DMS153 treated with DMSO at 0.1 percent for 48 hours (cell line): ENCODE data around the gene LRRC14B.
"Not testable (repeated sequence)": the region's sequence is repeated elsewhere in the genome, so short reads cannot be mapped to it uniquely, and the experiment has no call there.

Source experiments
- DNase-seq: peaks from one replicate; lab custom pipeline; 2025; ENCODE audit not compliant: unreplicated experiment; lab: John Stamatoyannopoulos, UW

Gene LRRC14B

DNA sequence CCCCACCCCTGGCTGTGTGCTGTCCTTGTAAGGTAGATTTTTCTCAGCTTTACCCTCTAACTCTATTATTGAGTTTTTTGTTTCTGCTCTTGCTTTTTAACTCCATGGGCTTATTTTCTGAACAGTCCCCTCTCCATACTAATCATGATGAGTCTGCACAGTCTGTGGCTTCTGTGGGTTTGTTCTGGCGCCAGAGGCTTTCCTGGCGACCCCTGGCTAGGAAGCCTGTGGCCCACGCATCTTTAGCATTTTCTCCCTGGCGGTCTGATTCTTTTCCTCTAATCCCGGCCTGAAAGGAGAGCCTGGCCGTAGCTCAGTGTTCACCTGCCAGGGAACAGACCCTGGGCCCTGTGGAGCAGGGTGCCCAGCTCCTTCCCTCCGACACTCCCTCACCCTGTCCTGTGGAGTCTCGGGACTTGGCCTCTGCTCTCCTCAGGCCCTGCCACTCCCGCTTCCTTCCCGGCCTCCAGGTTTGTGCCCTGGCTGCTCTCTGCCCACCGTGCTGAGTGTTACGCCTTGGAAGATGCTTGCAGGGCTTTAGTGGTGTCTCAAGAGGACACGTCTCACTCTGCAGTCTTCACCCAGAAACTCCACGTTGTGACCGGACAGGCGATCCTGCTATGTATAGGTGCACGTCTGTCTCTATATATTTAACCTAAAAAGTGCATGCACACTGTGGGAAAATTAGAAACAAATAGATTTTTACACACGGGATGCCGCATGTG is 31.7 kb upstream of the LRRC14B start:
- no peak for DNase-seq

DNA sequence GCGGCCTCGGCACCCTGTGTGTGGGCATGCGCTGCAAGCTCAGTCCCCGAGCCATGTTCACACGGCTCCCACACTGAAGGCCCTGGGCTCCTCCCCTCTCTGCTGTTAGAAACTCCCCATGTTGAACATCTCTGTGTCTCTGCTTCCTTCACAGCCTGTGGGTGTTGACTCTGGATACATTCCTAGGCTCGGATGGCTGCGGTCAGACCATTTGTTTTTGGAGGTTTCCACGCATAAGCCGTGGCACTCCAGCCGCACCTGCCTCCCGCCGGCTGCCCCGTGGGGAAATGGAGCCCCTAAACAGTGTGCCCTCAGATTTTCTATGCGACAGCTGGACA is 31.2 kb upstream of the LRRC14B start:
- DNase-seq: no peak

DNA sequence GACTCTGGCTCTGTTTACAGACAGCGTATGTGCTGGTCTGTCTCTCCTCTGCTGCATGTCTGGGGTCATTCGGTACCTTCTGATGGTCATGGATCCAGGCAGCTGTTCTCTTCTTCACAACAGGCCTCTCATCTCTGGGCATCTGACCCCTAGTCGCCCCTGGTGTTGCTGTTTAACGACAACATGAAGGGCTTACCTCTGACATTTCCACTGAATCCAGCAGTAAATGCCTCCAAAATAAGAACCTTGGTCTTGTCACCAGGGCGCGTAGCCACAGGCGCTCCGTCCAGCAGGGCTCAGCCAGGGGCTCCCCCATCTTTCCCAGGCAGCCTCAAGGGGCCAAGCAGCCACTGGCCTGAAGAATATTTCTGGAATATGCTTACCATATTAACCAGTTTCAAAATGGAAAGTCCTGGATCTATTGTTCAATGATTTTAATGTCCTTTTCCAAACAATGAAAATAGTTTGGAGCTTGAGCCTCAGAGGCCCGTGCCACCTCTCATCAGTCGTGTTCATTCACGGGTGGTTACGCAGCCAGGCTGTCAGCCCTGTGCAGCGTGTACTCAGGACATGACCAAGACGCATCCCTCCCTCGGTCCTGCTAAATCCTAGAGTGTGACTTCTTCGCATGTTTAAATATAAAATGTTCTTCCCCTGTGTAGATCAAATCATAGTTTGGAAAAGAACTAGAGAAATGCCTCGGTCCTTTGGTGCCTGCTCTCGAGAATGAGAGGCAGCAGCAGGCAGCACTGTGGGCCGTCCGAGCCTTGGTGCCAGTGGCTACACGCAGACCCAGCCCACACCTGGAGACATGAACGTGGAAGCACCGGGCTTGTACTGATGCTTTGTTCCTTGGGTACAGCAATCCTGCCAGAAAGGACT is 30.1 kb upstream of the LRRC14B start:
- DNase-seq: no peak

DNA sequence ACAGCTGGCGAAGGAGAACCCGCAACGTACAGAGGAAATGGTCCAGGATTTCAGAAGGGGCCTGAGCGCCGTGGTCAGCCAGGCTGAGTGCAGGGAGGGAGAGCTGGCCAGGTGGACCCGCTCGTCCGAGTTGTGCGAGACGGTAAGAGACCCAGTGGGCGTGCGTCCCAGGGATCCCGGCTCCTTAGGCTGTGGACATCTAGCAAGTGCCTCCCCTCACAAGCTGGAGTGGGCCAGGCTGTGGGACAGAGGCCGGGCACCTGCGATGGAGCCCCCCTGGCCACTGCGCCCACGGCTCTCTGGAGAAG is 29.5 kb upstream of the LRRC14B start:
- no peak for DNase-seq

DNA sequence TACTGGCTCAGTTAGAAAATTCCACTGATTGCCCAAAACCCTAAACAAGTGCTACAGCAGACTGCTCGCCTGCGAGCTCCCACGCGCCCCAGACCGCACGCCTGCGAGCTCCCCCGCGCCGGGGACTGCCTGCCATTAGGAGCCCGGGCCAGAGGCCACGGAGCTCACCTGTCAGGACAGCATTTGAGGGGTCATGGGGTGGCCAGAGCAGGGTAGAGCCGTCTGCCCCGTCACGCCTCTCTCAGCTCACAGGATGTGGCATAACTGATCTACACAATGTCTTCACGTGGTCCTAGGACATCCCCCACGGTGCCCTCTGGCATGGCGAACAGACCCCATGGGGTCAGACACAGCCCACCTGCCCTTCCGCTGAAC is 29.1 kb upstream of the LRRC14B start:
- no peak for DNase-seq

DNA sequence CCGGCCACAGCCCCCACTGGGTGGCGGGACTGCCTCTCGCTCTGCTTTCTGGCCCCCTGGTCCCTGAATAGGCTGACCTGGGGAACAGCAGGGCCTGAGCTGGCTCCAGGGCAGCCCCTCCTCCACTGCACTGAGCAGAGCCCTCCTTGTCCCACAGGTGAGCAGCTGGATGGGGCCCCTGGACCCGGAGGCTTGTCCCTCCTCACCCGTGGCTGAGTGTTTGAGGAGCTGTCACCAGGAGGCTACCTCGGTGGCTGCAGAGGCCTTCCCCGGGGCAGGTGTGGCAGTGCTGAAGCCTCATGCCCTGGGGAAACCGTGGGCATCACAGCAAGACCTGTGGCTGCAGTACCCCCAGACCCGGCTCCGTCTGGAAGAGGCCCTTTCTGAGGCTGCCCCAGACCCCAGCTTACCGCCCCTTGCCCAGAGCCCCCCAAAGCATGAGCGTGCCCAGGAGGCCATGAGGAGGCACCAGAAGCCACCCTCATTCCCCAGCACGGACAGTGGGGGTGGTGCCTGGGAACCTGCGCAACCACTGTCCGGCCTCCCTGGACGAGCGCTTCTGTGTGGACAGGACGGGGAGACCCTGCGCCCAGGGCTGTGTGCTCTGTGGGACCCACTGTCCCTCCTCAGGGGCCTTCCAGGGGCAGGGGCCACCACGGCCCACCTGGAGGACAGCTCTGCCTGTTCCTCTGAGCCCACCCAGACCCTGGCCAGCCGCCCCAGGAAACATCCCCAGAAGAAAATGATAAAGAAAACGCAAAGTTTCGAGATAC is 28.5 kb upstream of the LRRC14B start:
- DNase-seq: no peak

DNA sequence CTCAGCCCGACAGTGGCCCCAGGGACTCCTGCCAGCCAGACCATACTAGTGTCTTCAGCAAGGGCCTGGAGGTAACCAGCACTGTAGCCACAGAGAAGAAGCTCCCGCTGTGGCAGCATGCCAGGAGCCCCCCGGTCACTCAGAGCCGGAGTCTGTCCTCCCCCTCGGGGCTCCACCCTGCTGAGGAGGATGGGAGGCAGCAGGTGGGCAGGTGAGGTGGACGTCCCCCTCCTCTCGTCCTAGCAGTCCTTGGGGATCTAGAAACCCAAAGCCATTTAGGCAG is 28.0 kb upstream of the LRRC14B start:
- no peak for DNase-seq

DNA sequence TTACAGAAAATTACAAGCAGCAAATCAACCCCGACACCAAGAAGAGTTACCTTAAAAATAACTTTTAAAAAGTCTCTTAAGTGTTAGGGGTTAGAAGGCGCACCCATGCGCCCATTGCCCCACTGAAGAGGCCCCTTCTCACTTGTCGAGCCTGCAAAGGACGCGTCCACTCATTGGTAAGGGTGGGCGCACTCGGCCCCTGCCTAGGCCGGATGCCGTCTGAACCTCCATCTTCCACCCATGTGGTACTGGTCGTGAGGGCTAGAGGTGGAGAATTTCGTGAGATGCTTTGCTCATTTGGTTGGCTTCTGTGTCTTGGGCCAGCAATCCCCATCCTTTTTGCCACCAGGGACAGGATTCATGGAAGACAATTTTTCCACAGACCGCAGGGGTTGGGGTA is 27.5 kb upstream of the LRRC14B start:
- DNase-seq: no peak

DNA sequence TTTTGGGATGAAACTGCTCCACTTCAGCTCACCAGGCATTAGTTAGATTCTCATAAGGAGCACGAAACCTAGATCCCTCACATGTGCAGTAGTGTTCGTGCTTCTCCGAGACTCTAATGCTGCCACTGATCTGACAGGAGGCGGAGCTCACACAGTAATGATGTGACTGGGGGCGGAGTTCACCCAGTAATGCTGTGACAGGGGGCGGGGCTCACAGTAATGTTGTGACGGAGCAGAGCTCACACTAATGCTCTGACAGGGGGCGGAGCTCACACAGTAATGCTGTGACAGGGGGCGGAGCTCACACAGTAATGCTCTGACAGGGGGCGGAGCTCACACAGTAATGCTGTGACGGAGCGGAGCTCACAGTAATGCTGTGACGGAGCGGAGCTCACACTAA is 27.1 kb upstream of the LRRC14B start:
- DNase-seq: no peak

DNA sequence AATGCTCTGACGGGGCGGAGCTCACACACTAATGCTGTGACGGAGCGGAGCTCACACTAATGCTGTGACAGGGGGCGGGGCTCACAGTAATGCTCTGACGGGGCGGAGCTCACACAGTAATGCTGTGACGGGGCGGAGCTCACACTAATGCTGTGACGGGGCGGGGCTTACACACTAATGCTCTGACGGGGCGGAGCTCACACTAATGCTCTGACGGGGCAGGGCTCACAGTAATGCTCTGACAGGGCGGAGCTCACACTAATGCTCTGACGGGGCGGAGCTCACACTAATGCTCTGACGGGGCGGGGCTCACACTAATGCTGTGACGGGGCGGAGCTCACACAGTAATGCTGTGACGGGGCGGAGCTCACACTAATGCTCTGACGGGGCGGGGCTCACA is 26.5 kb upstream of the LRRC14B start:
- not testable (repeated sequence) for DNase-seq

DNA sequence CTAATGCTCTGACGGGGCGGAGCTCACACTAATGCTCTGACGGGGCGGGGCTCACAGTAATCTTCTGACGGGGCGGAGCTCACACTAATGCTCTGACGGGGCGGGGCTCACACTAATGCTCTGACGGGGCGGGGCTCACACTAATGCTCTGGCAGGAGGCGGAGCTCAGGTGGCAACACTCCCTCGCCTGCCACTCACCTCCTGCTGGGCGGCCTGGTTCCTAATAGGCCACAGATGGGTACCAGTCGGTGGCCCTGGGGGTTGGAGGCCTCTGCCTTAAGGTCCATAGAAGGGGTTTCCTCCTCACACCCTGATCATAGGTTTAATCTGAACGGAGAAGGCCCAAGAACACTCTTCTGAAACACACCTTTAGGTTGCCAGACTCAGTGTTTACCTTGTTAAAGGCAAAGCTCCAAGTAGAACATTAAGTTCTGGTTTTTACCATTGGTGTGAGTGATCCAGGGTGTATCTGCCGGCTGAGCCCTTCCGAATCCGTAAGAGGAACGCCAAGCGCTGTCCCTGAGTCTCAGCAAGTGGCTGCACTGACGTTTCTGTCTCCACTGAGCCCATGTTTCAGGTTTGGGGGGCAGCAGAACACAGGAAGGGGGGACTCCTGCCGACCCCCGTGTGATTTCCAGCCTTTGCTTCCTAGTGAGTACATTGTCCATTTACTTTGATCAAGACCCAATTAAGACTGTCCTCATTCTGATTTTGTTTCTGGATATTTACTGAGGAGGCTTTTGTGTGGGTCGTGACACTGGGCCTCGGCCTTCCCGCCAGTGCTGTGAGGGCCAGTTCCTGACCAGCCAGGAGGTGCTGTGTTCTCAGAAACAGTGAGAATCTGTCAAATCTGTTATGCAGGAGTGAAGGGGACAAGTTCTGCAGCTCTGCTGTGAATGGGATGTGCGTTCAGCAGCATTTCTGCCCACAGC is 24.6 kb upstream of the LRRC14B start:
- DNase-seq: no peak

DNA sequence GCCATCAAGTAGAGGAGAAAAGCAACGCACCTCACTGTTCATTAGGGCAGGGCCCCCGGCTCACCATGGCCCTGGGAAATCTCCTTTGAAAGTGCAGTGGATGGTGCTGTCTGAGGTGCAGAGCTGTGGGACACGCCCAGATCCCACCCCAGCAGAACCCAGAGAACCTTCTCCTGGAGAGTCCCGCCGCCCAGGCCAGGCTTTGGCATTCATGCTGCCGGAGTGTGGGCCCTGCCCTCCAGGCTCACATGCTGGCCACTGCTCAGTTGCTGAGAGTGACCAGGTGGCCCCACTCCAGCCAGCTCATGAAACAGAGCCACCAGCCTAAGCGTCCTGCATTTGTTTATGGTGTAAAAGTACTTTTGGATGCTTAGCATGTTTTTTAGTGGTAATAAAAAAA is 23.8 kb upstream of the LRRC14B start:
- DNase-seq: no peak

DNA sequence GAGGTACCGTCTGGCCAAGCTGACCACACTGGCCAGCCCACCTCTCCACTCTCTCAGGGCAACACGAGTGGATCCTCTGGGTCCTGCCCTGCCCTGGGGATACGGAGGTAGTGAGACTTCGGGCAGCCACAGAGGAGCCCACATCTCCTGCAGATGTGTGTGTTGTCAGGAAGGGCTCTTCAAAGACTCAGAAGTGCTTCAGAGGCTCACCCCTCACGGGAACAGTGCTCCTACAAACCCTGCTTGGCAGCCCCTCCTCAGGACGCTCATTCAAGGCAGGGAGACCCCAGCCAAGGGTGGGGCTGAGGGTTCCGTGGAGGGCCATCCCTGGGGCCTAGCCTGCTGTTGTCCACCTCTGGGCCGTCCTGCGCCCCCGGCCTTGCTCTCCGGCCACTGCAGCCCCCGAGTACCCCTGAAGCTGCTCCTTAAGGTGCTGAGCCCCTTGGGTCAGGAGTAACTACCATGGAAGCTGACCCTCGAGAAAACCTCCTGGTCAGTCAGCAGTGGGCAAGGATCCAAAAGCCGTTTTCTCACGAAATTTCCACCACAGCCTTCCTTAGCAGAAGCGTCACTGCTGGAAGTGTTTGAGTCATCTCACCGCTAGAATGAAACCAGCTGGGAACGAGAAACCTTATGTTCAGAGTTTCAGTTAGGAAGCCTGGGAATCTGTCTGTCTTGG is 23.2 kb upstream of the LRRC14B start:
- DNase-seq: no peak

DNA sequence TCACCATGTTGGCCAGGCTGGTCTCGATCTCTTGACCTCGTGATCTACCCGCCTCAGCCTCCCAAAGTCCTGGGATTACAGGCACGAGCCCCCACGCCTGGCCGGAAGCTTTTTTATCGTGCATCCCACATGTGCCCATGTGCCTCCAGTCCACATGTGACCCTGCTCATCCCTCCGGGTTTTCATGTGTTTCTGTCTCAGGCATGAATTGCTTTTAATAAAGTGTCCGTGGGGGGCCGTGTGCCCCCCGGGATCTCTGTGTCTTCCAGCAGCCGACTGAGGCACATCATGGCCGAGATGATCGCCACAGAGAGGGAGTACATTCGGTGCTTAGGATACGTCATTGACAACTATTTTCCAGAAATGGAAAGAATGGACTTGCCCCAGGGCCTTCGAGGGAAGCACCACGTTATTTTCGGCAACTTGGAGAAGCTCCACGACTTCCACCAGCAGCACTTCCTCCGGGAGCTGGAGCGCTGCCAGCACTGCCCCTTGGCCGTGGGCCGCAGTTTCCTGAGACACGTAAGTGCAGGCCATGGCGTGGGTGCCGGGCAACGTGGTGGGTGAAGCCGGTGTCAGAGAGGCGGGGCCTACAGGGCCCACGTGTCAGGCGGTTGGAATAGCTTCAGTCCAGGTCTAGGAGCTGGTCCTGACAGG is 22.1 kb upstream of the LRRC14B start:
- DNase-seq: no peak

DNA sequence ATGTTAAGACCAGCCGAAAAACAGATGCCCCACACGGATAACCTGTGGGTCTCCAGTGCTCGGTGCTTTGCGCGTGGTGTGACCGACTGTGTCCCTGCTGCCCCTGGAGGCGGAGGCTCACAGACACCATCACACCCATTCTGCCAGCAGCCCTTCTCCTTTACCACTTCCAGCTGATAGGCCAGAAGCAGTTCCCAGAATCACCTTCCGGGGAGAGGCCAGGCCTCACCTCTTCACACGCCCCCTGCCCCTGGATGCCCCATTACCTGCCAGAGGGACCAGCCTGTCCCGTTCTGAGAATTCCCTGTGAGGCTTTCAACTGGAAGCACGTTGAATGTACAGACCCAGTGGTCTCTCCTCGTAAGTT is 21.6 kb upstream of the LRRC14B start:
- DNase-seq: no peak

DNA sequence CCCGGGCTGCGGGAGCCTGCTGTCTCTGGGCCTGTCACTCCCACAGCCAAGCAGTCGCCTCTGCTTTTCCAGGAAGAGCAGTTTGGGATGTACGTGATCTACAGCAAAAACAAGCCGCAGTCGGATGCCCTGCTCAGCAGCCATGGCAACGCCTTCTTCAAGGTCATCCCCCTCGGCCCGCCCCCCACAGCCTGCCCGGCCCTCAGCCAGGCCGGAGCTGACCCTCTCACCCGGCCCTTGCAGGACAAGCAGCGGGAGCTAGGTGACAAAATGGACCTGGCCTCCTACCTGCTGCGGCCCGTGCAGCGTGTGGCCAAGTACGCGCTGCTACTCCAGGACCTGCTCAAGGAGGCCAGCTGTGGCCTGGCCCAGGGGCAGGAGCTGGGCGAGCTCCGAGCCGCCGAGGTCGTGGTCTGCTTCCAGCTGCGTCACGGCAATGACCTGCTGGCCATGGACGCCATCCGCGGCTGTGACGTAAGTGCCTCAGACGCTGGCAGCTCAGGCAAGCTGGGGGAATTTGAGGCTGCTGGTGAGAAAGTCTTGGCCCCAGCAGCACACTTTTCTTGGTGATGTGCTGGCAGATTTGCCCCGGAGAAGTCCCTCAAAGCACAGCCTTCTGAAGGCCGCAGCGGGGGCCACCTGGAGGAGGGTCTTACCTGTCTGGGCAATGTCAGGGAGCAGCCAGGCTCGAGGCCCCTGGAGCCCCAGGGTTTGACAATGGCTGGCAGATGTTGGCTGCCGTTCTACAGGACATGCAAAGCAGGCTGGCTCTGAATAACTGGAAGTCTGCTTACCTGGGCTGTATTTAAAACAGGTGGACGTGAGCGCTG is 20.1 kb upstream of the LRRC14B start:
- no peak for DNase-seq

DNA sequence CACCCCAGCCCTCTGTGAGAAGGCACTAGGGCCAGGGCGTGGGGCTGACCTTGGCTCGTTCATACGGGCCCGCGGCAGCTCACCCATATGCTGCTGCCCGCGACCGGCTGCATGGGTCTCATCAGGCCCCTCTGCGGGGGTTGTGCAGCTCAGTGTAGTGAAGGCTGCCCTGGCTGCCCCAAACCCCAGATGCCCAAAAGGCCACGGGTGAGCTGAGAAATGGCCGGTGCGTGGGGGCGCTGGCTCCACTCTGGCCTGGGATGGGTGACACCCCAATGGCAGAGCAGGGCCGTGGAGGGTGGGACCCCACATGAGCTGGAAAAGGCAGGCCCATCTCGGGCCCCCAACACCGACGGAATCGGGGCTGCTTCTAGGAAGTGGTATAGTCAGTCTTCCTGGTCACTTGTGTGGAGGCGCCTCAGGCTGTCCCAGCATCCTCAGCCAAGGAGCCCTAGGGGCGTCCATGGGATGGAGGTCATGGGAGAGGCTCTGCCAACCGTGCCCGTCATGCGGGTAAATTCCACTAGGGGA is 19.4 kb upstream of the LRRC14B start:
- no peak for DNase-seq

DNA sequence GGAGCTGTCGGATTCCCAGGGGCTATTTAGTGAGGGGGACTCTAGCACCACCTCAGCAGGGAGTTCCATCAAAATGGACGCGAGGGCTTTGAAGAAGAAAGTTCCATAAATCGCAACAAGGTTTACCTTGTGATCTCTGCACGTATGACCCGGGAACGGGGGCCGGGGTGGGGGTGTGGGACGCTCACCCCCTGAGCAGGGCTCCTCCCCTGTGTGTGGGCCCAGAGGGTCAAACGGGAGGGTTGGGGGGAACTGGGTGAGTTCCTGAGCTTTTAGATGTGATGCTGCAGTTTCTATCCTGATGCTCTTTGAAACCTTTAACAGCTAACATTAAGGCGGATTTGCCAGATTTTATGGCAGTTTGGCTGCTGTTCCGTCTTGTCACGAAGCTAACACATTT is 18.9 kb upstream of the LRRC14B start:
- no peak for DNase-seq

DNA sequence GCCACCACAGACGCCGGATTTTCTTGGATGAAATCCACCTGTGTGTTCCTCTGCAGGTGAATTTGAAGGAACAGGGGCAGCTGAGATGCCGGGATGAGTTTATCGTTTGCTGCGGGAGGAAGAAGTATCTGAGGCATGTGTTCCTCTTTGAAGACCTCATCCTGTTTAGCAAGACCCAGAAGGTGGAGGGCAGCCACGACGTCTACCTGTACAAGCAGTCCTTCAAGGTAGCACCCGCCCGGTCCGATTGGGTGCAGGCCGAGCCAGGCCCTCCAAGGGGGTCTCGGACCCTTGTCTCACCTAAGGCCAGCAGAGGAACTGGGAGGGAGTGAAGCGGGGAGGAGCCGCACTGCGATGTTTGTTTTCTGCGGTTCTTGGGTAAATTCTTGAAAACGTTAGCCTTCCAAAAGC is 18.4 kb upstream of the LRRC14B start:
- DNase-seq: no peak
